Astrocyte (in vitro differentiated cells and primary cell): ENCODE measurements around the gene UTS2R. TPM values are rescaled to one million over a fixed set of nuclear protein-coding genes. Genes with fewer than 3 reads are reported as not detected.

ENCODE experiments used
- DNase-seq: peaks from one replicate; pipeline ENCODE4 v3.0.0-alpha.2; 2010; ENCODE audit warnings: low read depth
- FAIRE-seq: peaks from 2 replicates; lab custom pipeline; 2011; peaks lifted over from hg19 to GRCh38; lab: Jason Lieb, UNC
- H2AFZ ChIP-seq: 2 replicates; pipeline ENCODE4 v1.6.0; 2012; ENCODE audit warnings: low read depth, low read length, inconsistent platforms
- H3K27ac ChIP-seq: 2 replicates; pipeline ENCODE4 v1.5.1; 2011; ENCODE audit warnings: low read depth, low read length, inconsistent platforms
- H3K27me3 ChIP-seq: 2 replicates; pipeline ENCODE4 v1.6.0; 2011; ENCODE audit warnings: low read length, inconsistent platforms; ENCODE audit not compliant: insufficient read depth
- H3K36me3 ChIP-seq: 2 replicates; pipeline ENCODE4 v1.5.1; 2011; ENCODE audit warnings: low read length, inconsistent platforms; ENCODE audit not compliant: insufficient read depth
- H3K4me1 ChIP-seq: 2 replicates; pipeline ENCODE4 v1.5.1; 2011; ENCODE audit warnings: low read length, inconsistent platforms; ENCODE audit not compliant: insufficient read depth
- H3K4me2 ChIP-seq: 2 replicates; pipeline ENCODE4 v1.6.0; 2012; ENCODE audit warnings: low read length, inconsistent platforms
- H3K4me3 ChIP-seq: 2 replicates; pipeline ENCODE4 v1.5.1; 2011; ENCODE audit warnings: low read depth, mild to moderate bottlenecking, low read length, inconsistent platforms; ENCODE audit not compliant: insufficient read depth
- H3K79me2 ChIP-seq: 2 replicates; pipeline ENCODE4 v1.6.0; 2012; ENCODE audit warnings: mild to moderate bottlenecking, low read length, inconsistent platforms; ENCODE audit not compliant: insufficient read depth
- H3K9ac ChIP-seq: 2 replicates; pipeline ENCODE4 v1.6.0; 2012; ENCODE audit warnings: mild to moderate bottlenecking, low read length, inconsistent platforms
- H3K9me3 ChIP-seq: 2 replicates; pipeline ENCODE4 v1.5.1; 2012; ENCODE audit warnings: low read depth, mild to moderate bottlenecking, low read length, inconsistent platforms; ENCODE audit not compliant: insufficient read depth
- H4K20me1 ChIP-seq: 2 replicates; pipeline ENCODE4 v1.6.0; 2012; ENCODE audit warnings: low read length, inconsistent platforms; ENCODE audit not compliant: insufficient read depth
- H3K27ac Mint-ChIP-seq: one replicate; pipeline ENCODE4 v1.8.0; 2021; ENCODE audit warnings: mild to moderate bottlenecking, mixed read lengths; ENCODE audit not compliant: unreplicated experiment
- H3K27me3 Mint-ChIP-seq: one replicate; pipeline ENCODE4 v1.8.0; 2021; ENCODE audit warnings: low read depth, mixed read lengths; ENCODE audit not compliant: unreplicated experiment
- H3K36me3 Mint-ChIP-seq: one replicate; pipeline ENCODE4 v1.8.0; 2021; ENCODE audit warnings: low read depth, mixed read lengths; ENCODE audit not compliant: unreplicated experiment
- H3K4me1 Mint-ChIP-seq: one replicate; pipeline ENCODE4 v1.8.0; 2021; ENCODE audit warnings: low read depth, mixed read lengths; ENCODE audit not compliant: unreplicated experiment
- H3K4me3 Mint-ChIP-seq: one replicate; pipeline ENCODE4 v1.8.0; 2021; ENCODE audit warnings: mild to moderate bottlenecking, moderate library complexity, mixed read lengths; ENCODE audit not compliant: unreplicated experiment
- H3K9me3 Mint-ChIP-seq: one replicate; pipeline ENCODE4 v1.8.0; 2021; ENCODE audit warnings: mild to moderate bottlenecking, mixed read lengths; ENCODE audit not compliant: unreplicated experiment
- CTCF ChIP-seq: IDR thresholded peaks from 2 replicates; pipeline ENCODE4 v1.5.1; 2011; ENCODE audit warnings: low read depth, mild to moderate bottlenecking, inconsistent platforms, low read length, moderate library complexity; ENCODE audit not compliant: insufficient read depth
- EZH2 ChIP-seq: IDR thresholded peaks from 2 replicates; pipeline ENCODE4 v1.6.1; 2012; ENCODE audit warnings: mild to moderate bottlenecking, low read length, inconsistent platforms; ENCODE audit not compliant: insufficient read depth
- total RNA-seq: library from RNA; stranded (reverse); gene quantifications from 2 replicates; pipeline ENCODE4 v1.2.1, GENCODE V29; 2021

Gene UTS2R
- total RNA-seq, 1 donor from 2014 or later = not detected

DNA sequence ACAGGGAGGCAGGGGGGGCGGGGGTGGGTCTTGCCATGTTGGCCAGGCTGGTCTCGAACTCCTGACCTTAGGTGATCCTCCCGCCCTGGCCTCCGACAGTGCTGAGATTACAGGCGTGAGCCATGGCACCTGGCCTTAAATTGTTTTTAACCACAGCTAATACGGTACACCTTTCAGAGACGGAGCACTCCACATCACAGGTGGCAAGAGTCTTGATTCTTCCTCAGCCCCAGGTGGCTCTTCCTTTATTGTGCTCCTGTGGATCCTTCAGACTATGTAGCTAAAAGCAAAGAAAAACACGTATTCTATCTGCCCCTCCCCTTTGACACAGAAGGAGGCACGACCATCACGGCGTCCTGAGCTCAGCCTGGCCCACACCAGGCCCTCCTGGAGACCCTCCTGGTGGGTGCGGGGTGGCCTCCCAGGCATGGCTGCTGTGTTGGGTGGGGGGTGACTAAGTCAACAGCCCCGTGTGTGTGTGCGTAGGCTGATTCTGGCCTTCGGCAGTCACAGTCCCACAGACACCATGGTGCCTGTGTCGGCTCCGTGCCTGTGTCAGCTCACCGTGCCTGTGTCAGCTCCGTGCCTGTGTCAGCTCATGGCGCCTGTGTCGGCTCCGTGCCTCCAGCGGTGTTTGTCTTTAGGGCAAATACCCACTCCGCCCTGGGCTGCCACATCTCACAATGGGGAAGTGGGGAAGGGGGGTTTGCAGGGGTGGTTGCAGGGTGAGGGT is 27.2 kb upstream of the UTS2R start:
- H3K27me3 ChIP-seq = peaks cover 8% of the 10 kb centered on the region
- no peaks in the 10 kb centered on the region for H3K36me3 ChIP-seq
- no peak overlapping the region for H3K4me3 ChIP-seq
- peaks cover 3% of the 10 kb centered on the region for H3K9me3 Mint-ChIP-seq
- no peak for DNase-seq
- peaks cover 3% of the 10 kb centered on the region for H3K9me3 ChIP-seq
- peaks cover 1% of the 10 kb centered on the region for H3K36me3 Mint-ChIP-seq
- no peak overlapping the region for H3K27ac Mint-ChIP-seq
- H3K9ac ChIP-seq = no peak overlapping the region
- peaks cover 3% of the 10 kb centered on the region for H3K4me1 ChIP-seq
- H3K4me2 ChIP-seq = no peak overlapping the region
- no peaks in the 10 kb centered on the region for H3K79me2 ChIP-seq
- no peak overlapping the region for H2AFZ ChIP-seq
- no peak for FAIRE-seq
- no peaks in the 10 kb centered on the region for H3K4me1 Mint-ChIP-seq
- H3K4me3 Mint-ChIP-seq = no peak overlapping the region
- TF ChIP-seq EZH2 (no peak), CTCF (no peak)
- no peak overlapping the region for H3K27ac ChIP-seq
- H3K27me3 Mint-ChIP-seq = peaks cover 23% of the 10 kb centered on the region
- no peaks in the 10 kb centered on the region for H4K20me1 ChIP-seq

- Mint-ChIP-seq H3K36me3 (peaks cover 1% of the 10 kb centered on the region), H3K27me3 (peaks cover 27% of the 10 kb centered on the region), H3K27ac (no peak overlapping the region), H3K4me1 (no peaks in the 10 kb centered on the region), H3K9me3 (peaks cover 3% of the 10 kb centered on the region), H3K4me3 (no peak overlapping the region)
- no peak for TF ChIP-seq EZH2
- no peak for TF ChIP-seq CTCF
- peaks cover 3% of the 10 kb centered on the region for H3K9me3 ChIP-seq
- H3K27ac ChIP-seq = no peak overlapping the region
- H3K27me3 ChIP-seq = peaks cover 9% of the 10 kb centered on the region
- DNase-seq (no peak), FAIRE-seq (no peak)
- no peak overlapping the region for H2AFZ ChIP-seq
- H3K9ac ChIP-seq = no peak overlapping the region
- no peaks in the 10 kb centered on the region for H3K4me1 ChIP-seq
- no peak overlapping the region for H3K4me3 ChIP-seq
- no peaks in the 10 kb centered on the region for H3K36me3 ChIP-seq
- H3K4me2 ChIP-seq = no peak overlapping the region
- H4K20me1 ChIP-seq = no peaks in the 10 kb centered on the region
- H3K79me2 ChIP-seq = no peaks in the 10 kb centered on the region
Measured at GRCh38 chr17:82345151-82345976, 26.2 kb upstream of the UTS2R start.
